Fibroblast of lung (primary cell): Measurements from ENCODE around the gene KCTD3.

Source experiments
- CTCF ChIP-seq, 2 donors: IDR thresholded peaks in 1 of 2; conservative IDR thresholded peaks in 1 of 2; 1 replicate in 1 of 2; 2 replicates in 1 of 2; pipeline ENCODE4 v1.5.1; 2011 to 2012; ENCODE audit warnings: low read length in 2 of 2, control low read depth in 1 of 2, inconsistent platforms in 1 of 2, low read depth in 1 of 2, mild to moderate bottlenecking in 1 of 2
- EZH2 ChIP-seq: IDR thresholded peaks from 2 replicates; pipeline ENCODE4 v1.5.1; 2012; ENCODE audit warnings: low read length, control low read depth, mild to moderate bottlenecking; ENCODE audit errors: missing control alignments

- TF ChIP-seq CTCF (conservative IDR thresholded peaks at IDR 0.05 in 1 of 2, IDR thresholded peaks at IDR 0.05 in 1 of 2; ENCODE audit: low read depth in 1 of 2, low read length in 2 of 2) (no peak), EZH2 (no peak)
Measured at GRCh38 chr1:215631040-215631439, 63.9 kb downstream of the KCTD3 start.
